ENCODE results near the gene ACTL6A. TPM values are rescaled to one million over a fixed set of nuclear protein-coding genes. Genes with fewer than 3 reads are reported as not detected.
A peak's percentile ranks its signal among the peaks of the same experiment; 100 is the strongest.

The ACTL6A gene
- total and polyA plus RNA-seq, 11 donors: 14.1 to 32.6 (median 19.8) TPM

DNA sequence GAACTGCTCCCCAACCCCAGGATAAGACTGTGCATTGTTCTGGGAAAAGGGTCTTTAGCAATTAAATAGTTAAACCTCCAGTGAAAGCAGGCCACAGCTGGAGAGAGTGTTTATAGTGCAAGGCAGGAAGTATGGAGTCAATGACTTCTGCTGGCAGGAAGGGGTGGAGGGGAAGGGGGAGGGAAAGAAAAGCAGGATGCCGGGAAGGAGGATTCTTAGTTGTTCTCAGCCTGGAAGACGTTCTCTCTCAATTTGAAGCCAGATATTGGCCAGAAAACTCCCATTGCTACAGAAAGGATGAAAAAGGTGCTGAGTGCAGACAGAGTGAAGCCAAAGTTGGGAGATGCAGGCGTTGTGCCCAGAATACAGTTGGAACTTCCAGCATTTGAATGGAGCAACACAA lies 35.7 kb upstream of the ACTL6A start:
- WGBS, 4 donors: 3 to 10% (median 9%) methylated on average over 3 of the region's 3 CpGs
- DNase-seq (peak in 4 of 5 donors; percentile 54 to 78 (median 68)), ATAC-seq (peak; percentile 93 to 99 (median 98))
- Histone ChIP-seq H3K9me3 (no peaks in the 10 kb centered on the region), H3K4me1 (peaks cover 0 to 21% (median 17%) of the 10 kb centered on the region in 12 donors), H3K4me3 (peak overlapping the region in 7 of 12 donors; percentile 8 to 40 (median 24)), H3K27me3 (no peaks in the 10 kb centered on the region), H3K36me3 (no peaks in the 10 kb centered on the region), H3K27ac (peak overlapping the region in 11 of 12 donors; percentile 25 to 83 (median 65))
- intact Hi-C loops (cut with DNase I): loop anchor here in 4 of 10 donors (2.0 to 10.0 kb wide), 3 partner anchors 72 to 80 kb away; partner anchors contain the start of gene GNB4 (in 3 of the 4)
- no peak for TF ChIP-seq POLR2A (IDR thresholded peaks at IDR 0.05)
- TF ChIP-seq, protein P1, sequence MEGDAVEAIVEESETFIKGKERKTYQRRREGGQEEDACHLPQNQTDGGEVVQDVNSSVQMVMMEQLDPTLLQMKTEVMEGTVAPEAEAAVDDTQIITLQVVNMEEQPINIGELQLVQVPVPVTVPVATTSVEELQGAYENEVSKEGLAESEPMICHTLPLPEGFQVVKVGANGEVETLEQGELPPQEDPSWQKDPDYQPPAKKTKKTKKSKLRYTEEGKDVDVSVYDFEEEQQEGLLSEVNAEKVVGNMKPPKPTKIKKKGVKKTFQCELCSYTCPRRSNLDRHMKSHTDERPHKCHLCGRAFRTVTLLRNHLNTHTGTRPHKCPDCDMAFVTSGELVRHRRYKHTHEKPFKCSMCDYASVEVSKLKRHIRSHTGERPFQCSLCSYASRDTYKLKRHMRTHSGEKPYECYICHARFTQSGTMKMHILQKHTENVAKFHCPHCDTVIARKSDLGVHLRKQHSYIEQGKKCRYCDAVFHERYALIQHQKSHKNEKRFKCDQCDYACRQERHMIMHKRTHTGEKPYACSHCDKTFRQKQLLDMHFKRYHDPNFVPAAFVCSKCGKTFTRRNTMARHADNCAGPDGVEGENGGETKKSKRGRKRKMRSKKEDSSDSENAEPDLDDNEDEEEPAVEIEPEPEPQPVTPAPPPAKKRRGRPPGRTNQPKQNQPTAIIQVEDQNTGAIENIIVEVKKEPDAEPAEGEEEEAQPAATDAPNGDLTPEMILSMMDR (IDR thresholded peaks at IDR 0.05): no peak

DNA sequence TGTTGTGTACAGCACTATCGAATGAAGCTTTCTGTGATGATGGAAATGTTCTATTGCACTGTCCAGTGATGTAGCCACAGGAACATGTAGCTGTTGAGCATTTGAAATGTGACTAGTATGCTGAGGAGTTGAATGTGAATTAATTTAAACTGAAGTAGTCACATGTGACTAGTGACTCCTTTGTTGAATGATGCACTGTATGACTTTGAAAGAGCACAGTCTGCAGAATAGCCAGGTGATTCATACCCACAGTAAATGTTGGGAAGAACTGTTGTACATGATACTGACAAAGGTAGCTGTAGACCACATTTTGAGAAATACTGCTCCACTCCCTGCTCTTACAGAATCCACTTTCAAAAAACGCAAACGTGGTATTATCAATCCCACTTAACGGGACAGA lies 34.0 kb upstream of the ACTL6A start:
- Histone ChIP-seq H3K9me3 (no peaks in the 10 kb centered on the region), H3K36me3 (no peaks in the 10 kb centered on the region), H3K27me3 (no peaks in the 10 kb centered on the region), H3K4me3 (no peak overlapping the region), H3K27ac (no peak overlapping the region), H3K4me1 (peaks cover 0 to 21% (median 17%) of the 10 kb centered on the region in 12 donors)
- DNase-seq: no peak
- 88 to 92% (median 90%) methylated on average over 4 of the region's 4 CpGs for WGBS, 4 donors
- no peak for ATAC-seq
- intact Hi-C loops (cut with DNase I): loop anchor here in 2 of 10 donors (5.0 to 10.0 kb wide), 2 partner anchors 74 to 81 kb away; partner anchors contain the start of gene GNB4 (in 1 of the 2)
- no peak for TF ChIP-seq POLR2A (IDR thresholded peaks at IDR 0.05)
- TF ChIP-seq, protein P1 (IDR thresholded peaks at IDR 0.05): no peak

DNA sequence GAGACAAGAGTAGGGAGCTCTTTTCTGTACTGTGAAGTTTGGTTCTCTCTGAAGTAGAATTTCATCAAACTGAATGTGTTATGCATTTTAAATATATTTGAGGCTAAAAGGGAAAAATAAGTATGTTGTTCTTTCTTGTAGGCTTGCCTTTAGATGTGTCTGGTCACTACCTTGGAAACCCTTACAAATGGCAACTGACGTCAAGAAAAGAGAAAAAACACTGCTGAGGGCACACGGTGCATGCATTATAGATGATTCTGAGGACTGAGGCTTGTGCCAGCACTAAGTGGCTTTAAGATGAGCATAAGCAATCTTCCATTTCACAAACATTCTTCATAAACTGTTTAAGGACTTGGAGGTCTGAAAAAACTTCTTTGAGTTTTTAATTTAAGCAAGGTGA lies 31.1 kb upstream of the ACTL6A start:
- H3K9me3 ChIP-seq: no peaks in the 10 kb centered on the region
- DNase-seq (no peak), ATAC-seq (no peak)
- 39 to 68% (median 42%) methylated on average over 2 of the region's 2 CpGs for WGBS, 4 donors
- no peaks in the 10 kb centered on the region for H3K36me3 ChIP-seq
- no peak for TF ChIP-seq POLR2A (IDR thresholded peaks at IDR 0.05)
- TF ChIP-seq, protein P1 (IDR thresholded peaks at IDR 0.05): no peak
- intact Hi-C loops (cut with DNase I): no loop called here
- H3K4me3 ChIP-seq: no peak overlapping the region
- peaks cover 0 to 15% (median 10%) of the 10 kb centered on the region in 12 donors for H3K4me1 ChIP-seq
- no peaks in the 10 kb centered on the region for H3K27me3 ChIP-seq
- no peak overlapping the region for H3K27ac ChIP-seq

DNA sequence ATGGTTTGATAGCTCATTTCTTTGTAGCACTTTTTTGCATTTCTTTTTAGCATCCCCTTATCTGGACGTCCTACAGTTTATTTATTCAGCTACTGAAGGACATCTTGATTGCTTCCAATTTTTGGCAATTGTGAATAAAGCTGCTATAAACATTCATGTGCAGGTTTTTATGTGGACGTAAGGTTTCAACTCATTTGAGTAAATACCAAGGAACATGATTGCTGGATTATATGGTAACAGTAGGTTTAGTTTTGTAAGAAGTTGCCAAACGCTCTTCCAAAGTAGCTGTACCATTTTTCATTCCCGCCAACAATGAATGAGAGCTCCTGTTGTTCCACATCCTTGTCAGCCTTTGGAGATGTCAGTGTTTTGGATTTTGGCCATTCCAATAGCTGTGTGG lies 29.5 kb upstream of the ACTL6A start:
- Histone ChIP-seq H3K4me1 (no peaks in the 10 kb centered on the region), H3K36me3 (no peaks in the 10 kb centered on the region), H3K9me3 (no peaks in the 10 kb centered on the region), H3K27me3 (no peaks in the 10 kb centered on the region), H3K27ac (no peak overlapping the region), H3K4me3 (no peak overlapping the region)
- intact Hi-C loops (cut with DNase I): no loop called here
- DNase-seq (no peak), ATAC-seq (no peak)
- TF ChIP-seq POLR2A (IDR thresholded peaks at IDR 0.05): no peak
- TF ChIP-seq, protein P1 (IDR thresholded peaks at IDR 0.05): no peak
- 85 to 91% (median 87%) methylated on average over 4 of the region's 4 CpGs for WGBS, 4 donors

Data from heart left ventricle (tissue), 16 donors.